ENCODE results near the gene PPP6R1.

PPP6R1 gene

DNA sequence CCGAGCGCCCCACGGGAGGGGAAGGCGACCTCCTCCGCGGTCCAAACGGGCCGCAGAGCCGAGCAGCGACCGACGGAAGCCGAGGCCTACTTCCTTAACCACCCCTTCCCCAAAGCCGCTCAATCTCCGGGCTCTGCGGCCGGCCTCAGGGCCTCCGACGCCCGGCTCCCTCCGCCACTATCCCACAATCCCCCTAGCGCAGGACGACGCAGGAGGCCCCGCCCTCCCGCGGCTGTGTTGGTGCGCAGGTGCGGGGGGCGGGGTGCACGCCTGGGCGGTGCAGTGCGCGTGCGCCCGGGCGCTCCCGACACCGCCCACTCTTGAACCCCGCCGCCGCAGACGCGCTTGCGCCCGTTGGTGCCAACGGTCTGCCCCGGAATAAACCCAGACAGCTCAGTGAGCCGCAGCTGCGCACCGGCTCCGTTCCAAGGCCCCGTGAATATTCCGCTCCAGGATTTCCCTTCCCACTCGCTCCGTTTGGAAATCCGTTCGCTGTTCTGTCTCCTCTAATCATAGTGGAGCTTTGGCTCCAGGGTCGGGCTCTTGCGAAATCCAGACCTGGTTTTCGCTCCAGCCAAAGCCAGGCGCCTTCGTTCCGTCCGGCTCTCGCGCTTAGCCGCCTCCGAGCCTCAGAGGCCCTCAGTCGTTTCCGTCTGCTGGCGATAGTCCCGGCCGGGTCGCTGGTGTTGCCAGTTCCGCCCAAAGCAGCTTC lies at the start of gene PPP6R1:
PPP6R1 (minus strand) TSS at position 190 of the 712 bp plus-strand sequence. CDS start 11,914 bp downstream, outside the sequence.
- peak; percentile 95 for DNase-seq

DNA sequence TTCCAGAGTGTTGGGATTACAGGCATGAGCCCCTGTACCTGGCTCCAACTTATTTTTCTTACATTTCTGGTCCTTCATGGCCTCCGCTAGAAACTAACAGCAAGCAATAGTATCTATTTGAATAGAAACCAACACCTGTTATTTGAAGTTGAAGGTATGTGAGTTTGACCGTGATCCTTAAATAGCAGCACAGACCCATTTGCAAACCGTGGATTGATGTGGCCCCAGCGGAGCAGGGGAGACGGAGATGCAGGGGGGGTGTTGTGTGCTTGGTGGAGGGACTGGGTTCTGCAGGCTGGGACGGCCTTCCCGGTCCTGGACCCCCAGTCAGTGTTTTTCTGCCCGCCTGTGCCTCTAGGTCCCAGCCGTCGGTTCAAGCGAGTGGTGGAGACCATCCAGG lies 49.5 kb upstream of the PPP6R1 start:
- DNase-seq, result no peak

DNA sequence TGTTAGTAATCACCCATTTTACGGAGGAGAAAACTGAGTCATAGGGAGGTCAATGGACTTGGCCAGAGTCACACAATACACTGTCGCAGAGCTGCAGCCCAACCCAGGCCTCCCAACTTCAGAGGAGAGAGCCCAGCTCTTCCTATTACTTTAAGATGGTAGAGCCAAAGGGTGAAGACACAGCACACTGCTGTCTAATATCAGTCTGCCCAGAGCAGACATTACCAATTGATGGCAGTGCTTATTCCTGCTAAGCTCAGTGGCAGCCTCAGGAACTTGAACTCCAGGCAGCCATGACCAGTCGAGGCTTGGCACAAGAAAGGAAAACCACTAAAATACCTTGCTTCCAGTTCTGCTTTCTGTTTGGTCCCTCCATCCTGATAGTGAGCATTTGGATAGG lies 47.9 kb upstream of the PPP6R1 start:
- DNase-seq, result no peak

DNA sequence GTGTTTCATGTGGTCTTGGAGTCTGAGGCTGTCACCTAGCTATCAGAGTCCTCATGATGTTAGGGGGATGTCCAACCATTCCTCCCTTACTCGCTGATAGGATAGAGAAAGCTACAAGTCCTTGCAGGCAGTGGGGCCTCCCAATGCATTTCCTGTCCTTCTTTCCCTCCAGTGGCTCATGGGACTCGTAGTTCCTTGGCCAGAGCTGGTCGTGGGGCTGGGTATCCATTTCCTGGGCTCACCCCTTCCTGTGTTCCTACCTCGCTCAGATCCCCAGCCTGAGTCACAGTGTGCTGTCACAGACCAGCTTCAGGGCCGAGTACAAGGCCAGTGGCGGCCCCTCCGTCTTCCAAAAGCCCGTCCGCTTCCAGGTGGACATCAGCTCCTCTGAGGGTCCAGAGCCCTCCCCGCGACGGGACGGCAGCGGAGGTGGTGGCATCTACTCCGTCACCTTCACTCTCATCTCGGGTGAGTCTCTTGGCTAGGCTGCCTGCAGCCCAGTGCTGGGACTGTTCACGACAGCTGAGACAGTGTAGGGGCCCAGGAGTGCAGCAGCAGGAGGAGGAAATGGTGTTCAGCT lies 47.3 kb upstream of the PPP6R1 start:
- no peak for DNase-seq

DNA sequence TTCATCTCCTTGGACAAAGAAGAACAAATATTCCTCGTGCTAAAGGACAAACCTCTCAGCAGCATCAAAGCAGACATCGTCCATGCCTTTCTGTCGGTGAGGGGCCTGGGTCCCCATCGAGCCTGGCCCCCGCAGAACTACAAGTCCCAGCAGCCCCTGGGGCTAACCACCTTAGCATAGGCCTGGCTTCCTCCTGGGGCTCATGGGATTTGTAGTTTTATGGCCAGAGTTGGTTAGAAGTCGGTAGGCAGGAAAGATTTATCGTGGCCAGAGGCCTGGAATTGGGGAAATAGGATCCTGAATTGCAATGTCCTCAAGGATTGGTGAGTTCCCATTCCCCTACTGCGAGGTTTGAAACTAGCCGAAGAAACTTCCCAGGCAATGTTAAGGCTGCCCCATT lies 46.7 kb upstream of the PPP6R1 start:
- DNase-seq, result peak; percentile 12

DNA sequence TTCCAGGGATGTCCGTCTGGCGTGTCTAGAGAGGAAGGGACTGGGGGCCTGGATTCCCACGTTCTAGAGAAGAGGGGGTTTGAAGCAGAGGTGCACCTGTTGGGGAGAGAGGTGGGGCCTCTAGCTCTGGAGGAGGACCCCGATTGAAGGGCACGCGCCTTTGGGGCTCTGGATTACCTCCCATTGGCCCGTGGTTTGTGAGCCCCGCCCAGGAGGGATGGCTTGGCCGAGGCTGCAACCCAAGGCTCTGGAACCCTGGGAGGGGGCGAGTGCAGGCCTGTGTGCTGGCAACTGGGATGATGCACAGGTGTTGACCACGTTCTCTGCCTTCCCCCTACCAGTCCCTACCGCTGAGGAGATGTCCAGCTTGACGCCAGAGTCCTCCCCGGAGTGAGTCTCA lies 46.2 kb upstream of the PPP6R1 start:
- DNase-seq, result no peak

DNA sequence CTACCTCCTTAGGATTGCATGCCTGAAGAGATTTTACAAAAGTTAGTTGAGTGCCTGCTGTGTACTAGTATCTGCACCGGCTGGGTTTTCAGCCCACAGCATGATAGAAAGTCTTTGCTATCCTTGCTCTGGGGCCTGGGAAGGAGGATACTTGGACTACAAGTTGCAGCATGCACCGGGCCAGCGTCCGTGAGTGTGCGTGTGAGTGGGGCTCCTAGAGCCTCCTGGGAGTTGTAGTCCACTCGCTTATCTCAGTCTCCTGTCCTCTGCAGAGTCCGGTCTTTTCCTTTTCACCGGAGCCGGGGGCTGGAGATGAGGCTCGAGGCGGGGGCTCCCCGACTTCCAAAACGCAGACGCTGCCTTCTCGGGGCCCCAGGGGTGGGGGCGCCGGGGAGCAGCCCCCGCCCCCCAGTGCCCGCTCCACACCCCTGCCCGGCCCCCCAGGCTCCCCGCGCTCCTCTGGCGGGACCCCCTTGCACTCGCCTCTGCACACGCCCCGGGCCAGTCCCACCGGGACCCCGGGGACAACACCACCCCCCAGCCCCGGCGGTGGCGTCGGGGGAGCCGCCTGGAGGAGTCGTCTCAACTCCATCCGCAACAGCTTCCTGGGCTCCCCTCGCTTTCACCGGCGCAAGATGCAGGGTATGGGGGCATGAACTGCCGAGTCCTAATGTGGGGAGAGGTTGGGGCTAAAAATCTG lies 45.6 kb upstream of the PPP6R1 start:
- no peak for DNase-seq

- no peak for DNase-seq
Observed at GRCh38 chr19:55303477-55303876, 44.7 kb upstream of the PPP6R1 start.

GRCh38 chr19:55302318-55302703 lies 43.5 kb upstream of the PPP6R1 start:
- no peak for DNase-seq

DNA sequence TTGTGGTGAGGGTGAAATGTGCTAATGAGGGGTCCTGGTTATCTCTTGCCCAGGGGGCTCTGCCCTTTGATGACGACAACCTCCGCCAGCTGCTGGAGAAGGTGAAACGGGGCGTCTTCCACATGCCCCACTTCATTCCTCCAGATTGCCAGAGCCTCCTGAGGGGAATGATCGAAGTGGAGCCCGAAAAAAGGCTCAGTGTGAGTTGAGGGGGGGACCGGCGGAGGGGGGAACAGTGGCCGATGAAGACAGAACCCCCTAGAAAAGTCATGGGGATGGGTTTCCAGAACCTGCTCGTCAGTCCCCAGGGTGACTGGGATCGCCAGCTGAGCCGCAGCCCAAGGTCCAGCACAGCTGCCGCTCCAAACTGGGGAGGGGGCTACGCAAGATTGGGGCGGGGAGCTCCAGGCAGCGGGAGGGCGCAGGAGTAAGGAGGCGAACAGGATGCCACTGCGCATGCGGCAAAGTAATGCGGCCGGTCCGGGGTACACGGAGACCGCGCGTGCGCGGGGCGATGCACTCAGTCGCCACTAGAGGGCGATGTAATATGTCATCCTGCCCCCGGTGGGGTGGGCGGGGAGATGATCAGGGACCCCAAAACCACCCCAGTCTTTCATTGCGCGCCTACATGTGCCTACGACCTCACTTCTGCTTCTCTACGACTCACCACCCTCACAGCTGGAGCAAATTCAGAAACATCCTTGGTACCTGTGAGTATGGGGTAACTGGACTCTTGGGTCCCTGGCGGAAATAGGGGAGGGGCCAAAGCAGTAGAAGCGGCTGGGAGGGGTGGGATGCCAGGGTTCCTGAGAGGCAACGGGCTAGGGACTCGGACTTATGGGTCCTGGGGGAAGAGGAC lies 42.9 kb upstream of the PPP6R1 start:
- peak; percentile 69 for DNase-seq

- no peak for DNase-seq
Observed at GRCh38 chr19:55300886-55301458, 42.2 kb upstream of the PPP6R1 start.

- no peak for DNase-seq
Observed at GRCh38 chr19:55299991-55300390, 41.2 kb upstream of the PPP6R1 start.

DNA sequence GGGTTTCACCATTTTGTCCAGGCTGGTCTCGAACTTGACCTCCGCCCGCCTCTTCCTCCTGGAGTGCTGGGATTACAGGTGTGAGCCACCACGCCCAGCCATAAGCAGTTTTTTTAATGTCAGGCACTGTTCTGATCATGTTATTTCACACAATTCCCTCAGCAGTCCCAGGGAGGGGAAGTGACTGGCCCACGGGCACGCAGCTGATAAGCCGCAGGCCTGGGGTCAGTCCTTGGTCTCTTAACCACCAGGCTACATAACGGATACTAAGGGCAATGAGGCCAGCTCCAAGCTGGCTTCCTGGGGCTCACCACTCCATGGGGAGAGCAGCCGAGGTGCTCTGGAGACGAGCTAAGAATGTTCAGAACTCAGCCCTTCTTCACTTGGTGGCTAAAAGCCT lies 38.5 kb upstream of the PPP6R1 start:
- DNase-seq, result no peak

DNA sequence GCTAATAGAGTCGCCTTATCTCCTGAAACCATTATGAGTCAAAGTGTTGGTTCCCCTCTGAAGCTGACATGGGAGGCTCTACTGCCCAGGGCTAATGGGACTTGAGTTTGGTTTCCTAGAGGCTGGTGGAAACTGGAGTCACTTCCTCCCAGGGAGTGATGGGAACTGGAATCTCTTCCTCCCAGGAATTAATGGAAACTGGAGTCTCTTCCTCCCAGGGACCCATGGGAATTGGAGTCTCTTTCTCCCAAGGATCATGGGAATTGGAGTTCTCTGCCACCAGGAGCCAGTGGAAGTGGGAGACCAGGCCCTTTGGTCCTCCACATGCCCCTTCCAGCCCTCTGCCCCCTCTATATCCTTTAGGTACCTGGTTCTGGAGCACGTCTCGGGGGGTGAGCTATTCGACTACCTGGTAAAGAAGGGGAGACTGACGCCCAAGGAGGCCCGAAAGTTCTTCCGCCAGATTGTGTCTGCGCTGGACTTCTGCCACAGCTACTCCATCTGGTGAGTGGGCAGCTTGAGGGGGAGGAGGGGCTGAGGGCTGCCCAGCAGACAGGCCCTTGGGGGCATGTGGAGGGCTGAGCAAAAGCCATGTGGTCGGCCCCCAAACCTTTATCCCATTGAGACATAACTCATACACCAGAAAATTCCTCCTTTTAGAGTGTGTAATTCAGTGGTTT lies 30.4 kb upstream of the PPP6R1 start:
- no peak for DNase-seq

GRCh38 chr19:55287361-55288079 lies 28.7 kb upstream of the PPP6R1 start:
- DNase-seq, result no peak

DNA sequence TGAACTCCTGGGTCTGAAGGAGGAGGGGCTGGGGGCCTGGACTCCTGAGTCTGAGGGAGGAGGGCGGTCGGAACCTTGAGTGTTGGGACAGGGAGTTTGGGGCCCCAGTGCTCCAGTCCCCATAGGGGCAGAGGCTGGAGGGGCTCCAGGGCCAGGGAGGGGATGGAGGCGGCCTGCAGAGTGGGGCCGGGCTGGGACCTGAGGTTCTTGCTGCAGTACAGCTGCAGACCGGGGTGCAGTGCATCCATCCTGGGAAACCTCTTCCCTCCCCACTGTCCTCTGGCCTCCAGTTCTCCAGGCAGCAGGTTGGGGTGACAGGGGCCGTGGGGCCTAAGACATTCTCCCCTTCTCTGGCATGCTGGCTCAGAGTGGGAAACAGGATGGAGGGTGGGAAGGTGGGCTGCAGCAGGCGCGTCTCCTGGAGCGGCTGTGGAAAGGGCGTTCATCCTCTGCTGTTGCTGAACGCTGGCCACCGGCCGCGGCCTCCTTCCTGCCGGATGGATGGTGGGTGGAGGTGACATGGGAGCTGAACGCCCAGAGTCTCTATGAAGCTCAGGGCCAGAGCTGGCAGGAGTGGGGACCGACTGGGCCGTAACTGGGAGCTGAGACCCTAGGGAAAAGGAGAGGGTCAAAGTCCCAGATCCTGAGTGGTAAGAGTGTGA lies 26.5 kb upstream of the PPP6R1 start:
- no peak for DNase-seq

GRCh38 chr19:55284405-55285058 lies 25.7 kb upstream of the PPP6R1 start:
- DNase-seq, result peak; percentile 17

DNA sequence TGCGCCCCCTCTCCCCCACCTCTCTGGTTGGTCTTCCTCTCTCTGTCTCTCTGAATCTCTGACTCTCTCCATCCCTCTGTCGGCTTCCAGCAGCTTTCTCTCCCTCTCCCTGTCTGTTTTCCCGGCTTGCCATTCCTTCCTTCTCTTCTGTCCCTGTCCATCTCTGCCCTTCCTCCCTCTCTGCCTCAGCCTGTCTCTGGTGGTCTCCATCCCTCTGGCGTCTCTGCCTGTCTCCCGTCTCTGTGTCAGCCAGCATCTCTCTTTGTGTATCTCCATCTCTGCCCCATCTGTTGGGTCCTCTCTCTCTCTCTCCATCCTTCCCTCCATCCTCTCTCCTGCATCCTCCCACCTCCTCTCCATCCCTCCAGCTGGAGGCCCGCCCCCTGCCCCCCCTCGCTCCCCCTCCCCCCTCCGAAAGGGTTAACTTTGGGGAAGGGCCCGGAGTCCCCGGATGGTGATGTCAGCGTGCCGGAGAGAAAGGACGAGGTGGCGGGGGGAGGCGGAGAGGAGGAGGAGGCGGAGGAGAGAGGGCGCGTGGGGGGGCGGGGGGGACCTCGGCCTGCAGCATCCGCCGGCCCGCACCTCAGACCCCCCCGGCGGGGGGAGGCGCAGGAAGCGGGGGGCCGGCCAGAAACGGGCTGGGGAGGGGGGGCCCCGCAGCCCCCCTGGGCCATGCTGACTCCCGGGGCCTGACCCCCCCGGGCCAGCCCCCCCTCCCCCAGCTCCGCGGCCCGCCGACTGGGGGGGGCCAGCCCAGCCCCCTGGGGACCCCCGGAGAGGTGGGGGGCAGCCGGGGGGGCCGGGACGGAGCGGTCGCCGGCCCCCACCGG lies 24.9 kb upstream of the PPP6R1 start, which contains the start of gene BRSK1:
BRSK1 (plus strand) TSS at position 450 of the 830 bp plus-strand sequence. CDS start 446 bp downstream, outside the sequence.
- DNase-seq, result peak; percentile 71
